ENCODE results near the gene GRIN3A. TPM values are rescaled to one million over a fixed set of nuclear protein-coding genes. Genes with fewer than 3 reads are reported as not detected.

Gene GRIN3A
- not detected in 2 replicates for total RNA-seq (2014; rRNA removed; shearing (Covaris generic); ENCODE audit: low replicate concordance)

DNA sequence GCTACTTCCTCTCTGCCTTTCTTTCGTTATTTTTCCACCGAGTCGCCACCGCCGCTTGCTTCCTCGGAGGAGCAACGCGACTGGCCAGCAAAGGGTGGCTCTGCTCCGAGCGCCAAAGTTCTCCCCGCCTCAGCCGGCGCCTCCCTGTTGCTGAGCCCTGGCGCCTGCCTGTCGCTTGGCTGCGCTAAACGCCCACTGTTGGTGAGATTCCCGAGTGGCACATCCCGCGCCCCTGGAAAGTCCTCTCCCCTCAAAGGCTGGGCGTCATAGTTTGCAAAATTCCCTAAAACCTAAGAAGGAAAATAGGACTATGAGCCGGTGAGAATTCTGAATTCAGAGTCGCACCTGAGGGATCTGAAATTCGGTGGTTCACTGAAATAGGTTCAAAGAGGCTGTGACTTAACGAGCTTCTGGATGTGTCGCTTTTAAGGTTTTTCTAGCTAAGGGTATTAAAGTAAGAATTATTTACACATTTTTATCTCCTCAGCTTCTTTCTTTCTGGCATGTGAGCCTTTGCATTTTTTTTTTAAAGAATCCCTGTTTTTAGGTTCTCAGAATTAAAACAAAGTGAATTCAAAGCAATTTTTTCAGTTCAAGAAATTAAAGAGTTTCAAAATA, at the start of gene GRIN3A:
Gene GRIN3A (minus strand): TSS at position 82 of the 618 bp plus-strand sequence. CDS start 668 bp downstream, outside the sequence.
- Histone ChIP-seq H3K4me1 (ENCODE audit: low read length) (no peaks in the 10 kb centered on the region), H3K9ac (ENCODE audit: low read length) (no peak within 1 kb of the TSS), H3K27me3 (ENCODE audit: low read length) (no peaks in the 10 kb centered on the region), H3K36me3 (ENCODE audit: insufficient read depth, low read length) (no peaks in the 10 kb centered on the region), H3K27ac (ENCODE audit: low read length) (no peak within 1 kb of the TSS), H3K9me2 (replicated peaks; ENCODE audit: insufficient read depth, low read length) (no peaks in the 10 kb centered on the region), H4K20me1 (ENCODE audit: insufficient read depth, low read depth, low read length) (no peaks in the 10 kb centered on the region), H3K4me3 (ENCODE audit: low read length) (no peak within 1 kb of the TSS), H3K9me3 (ENCODE audit: low read length) (no peaks in the 10 kb centered on the region), H3K79me2 (ENCODE audit: low read length) (no peaks in the 10 kb centered on the region), H3K4me2 (ENCODE audit: low read depth, low read length, poor library complexity, severe bottlenecking) (no peak within 1 kb of the TSS), H2AFZ (ENCODE audit: low read length) (no peak within 1 kb of the TSS)
- no peak for DNase-seq

GRCh38 chr9:101787891-101788290, 49.4 kb upstream of the GRIN3A start:
- no peaks in the 10 kb centered on the region for H3K9me3 ChIP-seq (ENCODE audit: low read length)
- H3K79me2 ChIP-seq (ENCODE audit: low read length): no peaks in the 10 kb centered on the region
- no peaks in the 10 kb centered on the region for H3K9me2 ChIP-seq (replicated peaks; ENCODE audit: insufficient read depth, low read length)
- no peak overlapping the region for H3K27ac ChIP-seq (ENCODE audit: low read length)
- no peak overlapping the region for H3K4me3 ChIP-seq (ENCODE audit: low read length)
- no peak overlapping the region for H3K4me2 ChIP-seq (ENCODE audit: low read depth, low read length, poor library complexity, severe bottlenecking)
- H3K27me3 ChIP-seq (ENCODE audit: low read length): no peaks in the 10 kb centered on the region
- no peaks in the 10 kb centered on the region for H4K20me1 ChIP-seq (ENCODE audit: insufficient read depth, low read depth, low read length)
- no peak overlapping the region for H3K9ac ChIP-seq (ENCODE audit: low read length)
- H2AFZ ChIP-seq (ENCODE audit: low read length): no peak overlapping the region
- H3K36me3 ChIP-seq (ENCODE audit: insufficient read depth, low read length): no peaks in the 10 kb centered on the region
- no peaks in the 10 kb centered on the region for H3K4me1 ChIP-seq (ENCODE audit: low read length)
- no peak for DNase-seq

- Histone ChIP-seq H2AFZ (ENCODE audit: low read length) (no peak overlapping the region), H4K20me1 (ENCODE audit: insufficient read depth, low read depth, low read length) (no peaks in the 10 kb centered on the region), H3K4me1 (ENCODE audit: low read length) (no peaks in the 10 kb centered on the region), H3K79me2 (ENCODE audit: low read length) (no peaks in the 10 kb centered on the region), H3K27ac (ENCODE audit: low read length) (no peak overlapping the region), H3K9ac (ENCODE audit: low read length) (no peak overlapping the region), H3K9me3 (ENCODE audit: low read length) (no peaks in the 10 kb centered on the region), H3K36me3 (ENCODE audit: insufficient read depth, low read length) (no peaks in the 10 kb centered on the region), H3K27me3 (ENCODE audit: low read length) (no peaks in the 10 kb centered on the region), H3K4me3 (ENCODE audit: low read length) (no peak overlapping the region), H3K4me2 (ENCODE audit: low read depth, low read length, poor library complexity, severe bottlenecking) (no peak overlapping the region), H3K9me2 (replicated peaks; ENCODE audit: insufficient read depth, low read length) (no peaks in the 10 kb centered on the region)
- DNase-seq: peak; percentile 43
Observed at GRCh38 chr9:101778332-101778731, 39.9 kb upstream of the GRIN3A start.

GRCh38 chr9:101764472-101764871, 26.0 kb upstream of the GRIN3A start:
- H3K9me3 ChIP-seq (ENCODE audit: low read length): no peaks in the 10 kb centered on the region
- H3K4me2 ChIP-seq (ENCODE audit: low read depth, low read length, poor library complexity, severe bottlenecking): no peak overlapping the region
- no peak for DNase-seq
- H3K4me3 ChIP-seq (ENCODE audit: low read length): no peak overlapping the region
- H2AFZ ChIP-seq (ENCODE audit: low read length): no peak overlapping the region
- H3K9me2 ChIP-seq (replicated peaks; ENCODE audit: insufficient read depth, low read length): no peaks in the 10 kb centered on the region
- H3K4me1 ChIP-seq (ENCODE audit: low read length): no peaks in the 10 kb centered on the region
- no peak overlapping the region for H3K9ac ChIP-seq (ENCODE audit: low read length)
- no peaks in the 10 kb centered on the region for H3K27me3 ChIP-seq (ENCODE audit: low read length)
- no peaks in the 10 kb centered on the region for H4K20me1 ChIP-seq (ENCODE audit: insufficient read depth, low read depth, low read length)
- no peaks in the 10 kb centered on the region for H3K79me2 ChIP-seq (ENCODE audit: low read length)
- H3K27ac ChIP-seq (ENCODE audit: low read length): no peak overlapping the region
- no peaks in the 10 kb centered on the region for H3K36me3 ChIP-seq (ENCODE audit: insufficient read depth, low read length)

GRCh38 chr9:101758304-101758930, 20.0 kb upstream of the GRIN3A start:
- Histone ChIP-seq H2AFZ (ENCODE audit: low read length) (no peak overlapping the region), H3K27ac (ENCODE audit: low read length) (no peak overlapping the region), H3K36me3 (ENCODE audit: insufficient read depth, low read length) (no peaks in the 10 kb centered on the region), H3K9me3 (ENCODE audit: low read length) (no peaks in the 10 kb centered on the region), H4K20me1 (ENCODE audit: insufficient read depth, low read depth, low read length) (no peaks in the 10 kb centered on the region), H3K27me3 (ENCODE audit: low read length) (no peaks in the 10 kb centered on the region), H3K79me2 (ENCODE audit: low read length) (no peaks in the 10 kb centered on the region), H3K9ac (ENCODE audit: low read length) (no peak overlapping the region), H3K9me2 (replicated peaks; ENCODE audit: insufficient read depth, low read length) (no peaks in the 10 kb centered on the region), H3K4me2 (ENCODE audit: low read depth, low read length, poor library complexity, severe bottlenecking) (no peak overlapping the region), H3K4me1 (ENCODE audit: low read length) (no peaks in the 10 kb centered on the region), H3K4me3 (ENCODE audit: low read length) (no peak overlapping the region)
- DNase-seq: no peak

DNA sequence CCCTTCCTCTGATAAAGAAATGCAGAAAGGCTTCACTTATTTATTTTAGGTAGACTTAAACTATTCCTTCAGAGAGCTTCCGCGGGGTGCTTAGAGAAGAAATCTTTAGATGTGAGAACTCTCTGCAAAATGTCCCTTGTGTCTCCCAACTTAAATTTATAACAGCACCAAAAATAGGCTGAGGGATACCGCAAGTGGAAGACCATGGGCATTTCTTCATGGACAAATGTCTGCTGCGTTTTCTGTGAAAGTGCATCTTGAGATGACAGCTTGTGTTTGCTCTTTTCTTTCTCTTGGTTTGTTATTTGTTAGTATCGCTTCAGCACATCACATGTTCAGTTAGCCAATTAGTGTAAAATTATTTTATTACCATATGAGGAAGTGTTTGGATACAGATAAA, 15.3 kb upstream of the GRIN3A start:
- no peaks in the 10 kb centered on the region for H3K27me3 ChIP-seq (ENCODE audit: low read length)
- no peak overlapping the region for H3K27ac ChIP-seq (ENCODE audit: low read length)
- H3K4me1 ChIP-seq (ENCODE audit: low read length): no peaks in the 10 kb centered on the region
- no peak overlapping the region for H3K9ac ChIP-seq (ENCODE audit: low read length)
- no peaks in the 10 kb centered on the region for H3K9me2 ChIP-seq (replicated peaks; ENCODE audit: insufficient read depth, low read length)
- H3K4me3 ChIP-seq (ENCODE audit: low read length): no peak overlapping the region
- no peak for DNase-seq
- no peaks in the 10 kb centered on the region for H3K79me2 ChIP-seq (ENCODE audit: low read length)
- H3K9me3 ChIP-seq (ENCODE audit: low read length): no peaks in the 10 kb centered on the region
- no peaks in the 10 kb centered on the region for H4K20me1 ChIP-seq (ENCODE audit: insufficient read depth, low read depth, low read length)
- H2AFZ ChIP-seq (ENCODE audit: low read length): no peak overlapping the region
- H3K36me3 ChIP-seq (ENCODE audit: insufficient read depth, low read length): no peaks in the 10 kb centered on the region
- H3K4me2 ChIP-seq (ENCODE audit: low read depth, low read length, poor library complexity, severe bottlenecking): no peak overlapping the region

DNA sequence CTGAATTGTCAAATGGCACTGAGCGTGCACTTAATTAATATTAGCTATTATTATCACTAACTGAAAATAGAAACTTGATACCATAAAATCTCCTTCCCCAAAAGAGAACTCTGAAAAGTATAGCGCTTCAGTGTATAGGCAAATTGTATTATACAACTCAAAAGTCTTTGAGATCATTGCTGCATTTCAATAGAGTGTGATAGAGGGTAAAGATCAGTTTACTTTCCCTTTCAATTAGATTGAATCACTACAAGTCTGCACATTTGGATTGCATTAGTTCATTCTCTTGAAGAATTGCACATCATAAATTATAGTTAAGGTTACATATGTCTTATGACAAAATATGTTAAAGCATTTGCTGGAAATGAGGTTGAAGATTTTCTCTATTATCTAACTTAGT, 13.4 kb upstream of the GRIN3A start:
- Histone ChIP-seq H3K27me3 (ENCODE audit: low read length) (no peaks in the 10 kb centered on the region), H3K27ac (ENCODE audit: low read length) (no peak overlapping the region), H3K9me3 (ENCODE audit: low read length) (no peaks in the 10 kb centered on the region), H3K4me2 (ENCODE audit: low read depth, low read length, poor library complexity, severe bottlenecking) (no peak overlapping the region), H3K36me3 (ENCODE audit: insufficient read depth, low read length) (no peaks in the 10 kb centered on the region), H4K20me1 (ENCODE audit: insufficient read depth, low read depth, low read length) (no peaks in the 10 kb centered on the region), H3K4me1 (ENCODE audit: low read length) (no peaks in the 10 kb centered on the region), H3K9me2 (replicated peaks; ENCODE audit: insufficient read depth, low read length) (no peaks in the 10 kb centered on the region), H3K79me2 (ENCODE audit: low read length) (no peaks in the 10 kb centered on the region), H3K4me3 (ENCODE audit: low read length) (no peak overlapping the region), H2AFZ (ENCODE audit: low read length) (no peak overlapping the region), H3K9ac (ENCODE audit: low read length) (no peak overlapping the region)
- no peak for DNase-seq

- Histone ChIP-seq H3K4me2 (ENCODE audit: low read depth, low read length, poor library complexity, severe bottlenecking) (no peak overlapping the region), H3K4me3 (ENCODE audit: low read length) (no peak overlapping the region), H3K4me1 (ENCODE audit: low read length) (no peaks in the 10 kb centered on the region), H3K9me2 (replicated peaks; ENCODE audit: insufficient read depth, low read length) (no peaks in the 10 kb centered on the region), H3K27ac (ENCODE audit: low read length) (no peak overlapping the region), H3K36me3 (ENCODE audit: insufficient read depth, low read length) (no peaks in the 10 kb centered on the region), H3K9me3 (ENCODE audit: low read length) (no peaks in the 10 kb centered on the region), H3K27me3 (ENCODE audit: low read length) (no peaks in the 10 kb centered on the region), H3K9ac (ENCODE audit: low read length) (no peak overlapping the region), H4K20me1 (ENCODE audit: insufficient read depth, low read depth, low read length) (no peaks in the 10 kb centered on the region), H3K79me2 (ENCODE audit: low read length) (no peaks in the 10 kb centered on the region), H2AFZ (ENCODE audit: low read length) (no peak overlapping the region)
- no peak for DNase-seq
Observed at GRCh38 chr9:101739311-101739710, 864 bp upstream of the GRIN3A start.
